Activated CD4-positive, CD25-positive, alpha-beta regulatory T cell treated with anti-CD3 and anti-CD28 coated beads, Interleukin-2, amount 50 U/mL, for 24 hours (primary cell): ENCODE results near the gene RSAD1.

Source experiments
- ATAC-seq, 2 donors: fragments of 150-1000 bp; cut with Tn5 transposase; one replicate each; pipeline ENCODE4 v1.10.0; 2021; ENCODE audit warnings: mild to moderate bottlenecking in 1 of 2, moderate library complexity in 1 of 2

The RSAD1 gene

DNA sequence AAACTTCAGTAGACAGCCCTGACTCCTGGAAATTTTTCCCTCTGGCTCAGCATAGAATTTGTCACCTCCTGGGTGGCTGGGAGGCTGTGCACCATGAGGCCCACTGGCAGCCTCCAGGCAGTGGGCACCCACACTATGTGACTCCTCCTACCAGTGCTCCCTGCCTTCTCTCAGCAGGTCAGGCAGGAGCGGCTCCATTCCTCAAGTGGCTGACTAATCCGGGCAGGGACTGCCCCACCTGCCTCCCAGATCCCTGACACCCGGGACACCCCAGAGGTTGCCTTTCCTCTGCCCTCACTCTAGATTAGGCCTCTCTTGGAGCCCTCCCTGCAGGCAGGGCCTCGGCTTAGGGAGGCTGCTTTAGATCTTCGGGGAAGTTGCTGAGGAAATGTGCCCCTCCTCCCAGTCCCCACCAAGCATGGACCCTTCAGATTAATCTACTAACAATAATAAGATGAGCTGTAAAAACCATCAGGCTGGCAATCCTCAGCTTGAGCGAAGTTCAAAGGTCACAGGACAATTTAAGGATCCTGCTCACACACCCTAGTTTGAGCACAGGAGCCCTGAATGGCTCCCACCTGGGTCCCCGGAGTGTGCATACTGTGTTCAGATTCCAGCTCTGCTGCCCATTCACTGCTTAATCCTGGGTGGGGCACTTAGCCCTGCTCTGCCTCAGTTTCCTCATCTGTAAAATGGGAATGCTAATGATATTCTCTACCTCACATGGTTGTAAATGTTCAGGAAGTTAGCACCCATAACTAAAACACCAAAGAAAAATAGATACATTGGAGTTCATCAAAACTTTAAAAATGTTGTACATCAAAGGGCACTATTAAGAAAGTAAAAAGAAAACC is 19.6 kb downstream of the RSAD1 start:
- ATAC-seq, result no peak

GRCh38 chr17:50499270-50499669 is 20.6 kb downstream of the RSAD1 start:
- ATAC-seq, result no peak

- no peak for ATAC-seq
Measured at GRCh38 chr17:50499721-50500120, 21.1 kb downstream of the RSAD1 start.

DNA sequence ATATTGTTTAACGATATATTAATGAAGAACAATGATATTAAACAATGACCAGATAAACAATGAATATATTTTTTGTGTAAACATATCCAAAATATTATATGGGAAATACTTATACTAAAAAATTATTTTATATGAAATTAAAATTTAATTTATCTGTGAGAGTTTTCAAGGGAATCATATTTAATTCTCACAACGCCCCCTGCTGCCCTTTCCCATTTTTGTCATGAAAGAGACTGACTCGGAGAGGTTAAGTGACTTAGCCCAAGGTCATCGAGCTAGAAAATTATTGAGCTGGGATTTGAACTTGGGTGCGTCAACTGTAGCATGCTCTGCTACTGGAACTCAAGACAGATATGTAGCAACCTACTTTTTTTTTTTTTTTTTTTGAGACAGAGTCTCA is 22.4 kb downstream of the RSAD1 start:
- no peak for ATAC-seq

DNA sequence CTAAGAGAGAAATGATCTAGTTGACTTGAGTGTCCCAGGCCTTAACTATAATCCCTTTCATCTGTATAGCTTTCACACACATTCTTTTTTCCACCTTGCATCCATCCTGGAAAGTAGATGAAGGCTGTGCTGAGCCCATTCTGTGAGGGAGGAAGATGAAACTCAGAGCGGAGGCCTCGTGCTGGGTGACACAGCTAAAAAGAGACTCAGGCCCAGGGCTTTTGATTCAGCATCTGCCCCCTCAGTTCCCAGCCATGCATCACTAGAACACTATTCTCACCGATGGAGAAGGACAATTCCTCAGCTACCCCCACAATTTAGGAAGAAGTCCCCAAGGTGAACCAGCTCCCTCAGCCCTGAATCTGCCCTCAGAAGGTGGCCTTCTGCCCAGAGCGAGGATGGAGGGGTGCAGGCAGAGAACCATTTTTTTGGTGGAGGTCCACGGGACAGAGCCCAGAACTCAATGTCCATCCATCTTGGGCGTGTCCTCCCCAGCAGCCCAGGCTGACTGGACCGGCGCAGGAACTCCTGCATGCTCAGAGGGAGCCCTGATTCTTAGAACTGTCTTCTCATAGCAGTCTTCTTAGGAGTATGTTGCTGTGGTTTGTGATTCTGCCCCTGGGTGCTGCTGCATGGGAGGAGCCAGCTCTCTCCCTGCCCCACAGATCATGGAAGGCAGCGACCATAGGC is 23.8 kb downstream of the RSAD1 start:
- no peak for ATAC-seq

- ATAC-seq, result no peak
Measured at GRCh38 chr17:50505591-50506130, 27.0 kb downstream of the RSAD1 start.

DNA sequence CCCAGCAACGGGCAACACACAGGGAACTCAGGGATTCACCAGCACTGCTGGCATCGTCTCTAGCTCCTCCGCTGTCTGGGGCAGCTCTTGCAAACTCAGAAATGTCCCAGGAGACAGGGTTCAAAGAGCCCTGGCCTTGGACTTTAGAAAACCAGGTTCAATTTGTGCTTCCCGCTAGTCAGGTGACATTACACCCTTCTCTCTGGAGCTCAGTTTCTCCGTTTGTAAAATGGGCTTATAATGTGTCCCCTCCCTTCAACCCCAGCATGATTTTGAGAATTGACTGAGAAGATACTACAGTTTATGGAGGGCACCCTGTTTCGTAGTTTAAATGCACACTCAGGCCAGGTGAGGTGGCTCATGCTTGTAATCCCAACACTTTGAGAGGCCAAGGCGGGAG is 27.6 kb downstream of the RSAD1 start:
- ATAC-seq, result no peak

DNA sequence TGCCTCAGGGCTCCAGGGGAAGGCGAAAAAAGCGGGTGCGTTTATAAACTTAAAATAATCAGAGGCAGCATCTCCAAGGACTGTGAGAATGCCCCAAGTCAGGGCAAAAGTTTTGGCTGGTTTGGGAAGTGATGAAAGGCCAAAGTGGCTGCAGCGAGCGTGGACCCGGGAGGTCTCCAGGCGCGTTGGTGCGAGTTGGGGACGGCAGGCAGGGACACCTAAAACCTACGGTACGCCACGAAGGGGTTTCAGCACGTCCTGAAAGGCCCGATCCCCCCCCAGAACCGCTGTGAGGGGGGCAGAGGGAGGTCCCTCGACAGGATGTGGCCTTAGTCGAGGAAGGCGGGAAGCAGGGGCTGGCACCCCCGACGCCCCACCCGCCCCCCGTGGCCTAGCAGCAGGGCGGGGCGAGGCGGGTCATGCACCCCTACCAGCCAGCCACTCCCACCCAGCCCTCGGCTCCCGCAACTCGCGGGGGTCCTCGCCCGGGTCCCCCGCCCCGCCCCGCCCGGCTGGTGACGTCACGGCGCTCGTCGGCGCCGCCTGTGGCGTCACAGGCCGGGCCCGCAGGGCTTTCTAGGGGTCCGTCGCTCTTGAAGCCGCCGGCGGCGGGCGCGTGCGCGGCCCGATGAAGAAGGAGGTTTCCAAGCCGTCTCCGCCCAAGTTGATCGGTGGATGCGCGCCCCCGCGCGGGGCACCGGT is 29.4 kb downstream of the RSAD1 start, which contains the start of gene MYCBPAP:
Gene MYCBPAP (plus strand): TSS at position 569 of the 702 bp plus-strand sequence. CDS start 236 bp downstream, outside the sequence.
- ATAC-seq, result peak; percentile 56 to 57

- ATAC-seq, result no peak
Measured at GRCh38 chr17:50508573-50509460, 30.2 kb downstream of the RSAD1 start.

GRCh38 chr17:50511058-50511457 is 32.4 kb downstream of the RSAD1 start:
- peak; percentile 86 to 88 for ATAC-seq

DNA sequence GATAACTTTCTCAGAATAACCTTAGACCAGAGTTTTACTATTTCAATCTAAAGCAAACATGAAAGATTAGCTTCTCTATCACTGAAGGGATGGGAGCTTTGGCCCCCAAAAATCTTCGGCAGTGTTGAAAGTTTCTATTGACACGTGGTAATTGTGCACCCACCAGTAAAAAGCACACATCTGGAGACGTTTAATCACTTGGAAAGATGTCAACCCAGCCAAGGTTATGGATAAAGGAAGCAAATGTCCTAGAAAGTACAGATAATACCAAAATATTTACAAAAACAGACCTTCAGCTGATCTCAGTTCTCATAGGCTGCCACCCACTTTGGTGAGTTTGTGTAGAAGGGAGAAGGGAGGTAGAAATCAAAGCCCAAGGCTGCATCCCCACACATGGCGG is 34.8 kb downstream of the RSAD1 start:
- ATAC-seq, result no peak

GRCh38 chr17:50514388-50514787 is 35.7 kb downstream of the RSAD1 start:
- no peak for ATAC-seq

DNA sequence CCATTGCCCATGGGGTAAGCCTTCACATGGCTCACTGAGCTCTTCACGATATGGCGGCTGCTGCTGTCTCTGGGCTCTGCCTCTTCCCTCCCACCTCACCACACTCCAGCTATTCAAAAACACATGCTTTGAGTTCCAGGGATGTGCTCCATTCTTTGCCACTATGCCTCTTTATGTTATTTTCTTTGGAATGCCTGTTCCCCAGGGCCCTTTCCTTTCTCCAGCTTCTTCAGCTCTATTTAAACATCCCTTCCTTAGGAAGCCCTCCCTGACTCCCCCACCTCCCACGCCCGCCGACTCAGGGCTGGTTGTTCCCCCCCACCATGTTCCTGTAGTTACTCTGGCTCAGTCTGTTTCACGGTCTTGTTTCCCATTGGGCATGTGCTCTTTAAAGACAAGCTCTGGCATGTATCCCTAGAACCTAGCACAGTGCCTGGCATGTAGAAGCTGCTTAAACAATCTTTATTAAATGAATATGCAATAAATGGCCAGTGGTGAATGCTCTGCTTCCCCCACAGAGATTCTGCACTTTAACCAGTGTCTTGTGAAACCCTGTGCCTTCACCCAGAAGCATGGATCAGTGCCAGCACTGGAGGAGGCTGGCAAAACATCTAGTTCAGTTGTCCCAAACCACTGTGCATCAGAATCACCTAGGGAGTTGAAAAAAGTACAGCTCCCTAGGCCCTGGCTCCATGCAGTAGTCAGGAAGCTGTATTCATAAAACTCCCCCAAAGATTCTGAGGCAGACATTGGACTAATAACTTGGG is 36.5 kb downstream of the RSAD1 start:
- no peak for ATAC-seq

- ATAC-seq, result no peak
Measured at GRCh38 chr17:50517011-50517410, 38.4 kb downstream of the RSAD1 start.

- no peak for ATAC-seq
Measured at GRCh38 chr17:50517504-50518383, 39.1 kb downstream of the RSAD1 start.

- ATAC-seq, result no peak
Measured at GRCh38 chr17:50518384-50519023, 39.8 kb downstream of the RSAD1 start.

DNA sequence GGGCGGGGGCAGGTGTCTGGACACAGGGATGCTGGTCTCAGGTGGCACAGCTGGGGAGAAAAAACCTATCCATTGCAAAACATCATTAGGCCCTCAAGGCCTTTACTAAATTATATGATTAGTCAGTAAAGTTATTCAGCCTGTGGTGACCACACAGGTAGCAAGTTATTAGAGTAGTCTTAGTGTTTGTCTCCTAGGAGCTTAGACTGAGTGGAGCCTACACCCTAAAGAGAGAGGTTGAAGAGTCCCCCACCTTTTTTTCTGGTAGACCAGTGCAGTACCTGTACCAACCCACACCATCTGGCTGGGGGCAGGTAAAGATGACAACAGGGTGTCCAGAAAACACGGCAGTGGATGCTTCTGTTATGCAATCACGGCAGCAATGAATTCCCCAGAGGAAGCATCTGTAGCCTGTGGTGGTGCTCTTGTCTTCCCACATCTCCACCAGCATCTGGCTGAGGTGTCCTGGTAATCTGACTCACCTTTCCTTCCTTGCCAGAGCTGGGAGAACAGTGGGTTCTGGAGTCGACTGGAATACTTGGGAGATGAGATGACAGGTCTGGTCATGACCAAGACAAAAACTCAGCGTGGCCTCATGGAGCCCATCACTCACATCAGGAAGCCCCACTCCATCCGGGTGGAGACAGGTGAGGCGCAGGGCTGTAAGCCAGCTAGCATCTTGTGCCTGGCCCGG is 40.6 kb downstream of the RSAD1 start:
- ATAC-seq, result no peak

GRCh38 chr17:50520483-50520882 is 41.8 kb downstream of the RSAD1 start:
- ATAC-seq, result no peak

GRCh38 chr17:50521514-50521913 is 42.9 kb downstream of the RSAD1 start:
- ATAC-seq, result no peak
